ENCODE measurements around the gene TMEM135.

Gene TMEM135

GRCh38 chr11:87361891-87362290 is 324.2 kb downstream of the TMEM135 start:
- no peak for TF ChIP-seq CTCF (conservative IDR thresholded peaks at IDR 0.05; ENCODE audit: low read depth, low read length)
- DNase-seq (ENCODE audit: low read depth): no peak
- no peak overlapping the region for H3K4me3 ChIP-seq (ENCODE audit: low read depth, low read length)

- no peak for DNase-seq (ENCODE audit: low read depth)
- no peak overlapping the region for H3K4me3 ChIP-seq (ENCODE audit: low read depth, low read length)
- TF ChIP-seq CTCF (conservative IDR thresholded peaks at IDR 0.05; ENCODE audit: low read depth, low read length): no peak
These were observed 328.6 kb downstream of the TMEM135 start for GRCh38 chr11:87366346-87366745.

- no peak overlapping the region for H3K4me3 ChIP-seq (ENCODE audit: low read depth, low read length)
- no peak for DNase-seq (ENCODE audit: low read depth)
- TF ChIP-seq CTCF (conservative IDR thresholded peaks at IDR 0.05; ENCODE audit: low read depth, low read length): no peak
These were observed 329.1 kb downstream of the TMEM135 start for GRCh38 chr11:87366763-87367405.

GRCh38 chr11:87368151-87368550 is 330.4 kb downstream of the TMEM135 start:
- DNase-seq (ENCODE audit: low read depth): no peak
- TF ChIP-seq CTCF (conservative IDR thresholded peaks at IDR 0.05; ENCODE audit: low read depth, low read length): no peak
- H3K4me3 ChIP-seq (ENCODE audit: low read depth, low read length): no peak overlapping the region

GRCh38 chr11:87368858-87369480 is 331.2 kb downstream of the TMEM135 start:
- peak; percentile 8 for DNase-seq (ENCODE audit: low read depth)
- H3K4me3 ChIP-seq (ENCODE audit: low read depth, low read length): no peak overlapping the region
- TF ChIP-seq CTCF (conservative IDR thresholded peaks at IDR 0.05; ENCODE audit: low read depth, low read length): no peak

GRCh38 chr11:87369888-87370287 is 332.2 kb downstream of the TMEM135 start:
- H3K4me3 ChIP-seq (ENCODE audit: low read depth, low read length): no peak overlapping the region
- DNase-seq (ENCODE audit: low read depth): no peak
- TF ChIP-seq CTCF (conservative IDR thresholded peaks at IDR 0.05; ENCODE audit: low read depth, low read length): no peak

GRCh38 chr11:87372065-87372464 is 334.3 kb downstream of the TMEM135 start:
- no peak for TF ChIP-seq CTCF (conservative IDR thresholded peaks at IDR 0.05; ENCODE audit: low read depth, low read length)
- DNase-seq (ENCODE audit: low read depth): no peak
- no peak overlapping the region for H3K4me3 ChIP-seq (ENCODE audit: low read depth, low read length)

Measured in choroid plexus epithelial cell (primary cell).